HepG2 (cell line): ENCODE results near the gene SLC25A15. TPM values are rescaled to one million over a fixed set of nuclear protein-coding genes. Genes with fewer than 3 reads are reported as not detected.

ENCODE experiments used
- CREM ChIP-seq, 2 experiments: sonication (generic) in 1 of 2; formaldehyde crosslinking in 1 of 2; IDR thresholded peaks; 2 replicates each; pipeline versions ENCODE4 v1.4.0 to v1.6.1; 2016 to 2020; ENCODE audit warnings: antibody characterized with exemption in 1 of 2, mild to moderate bottlenecking in 1 of 2, missing genetic modification reagents in 1 of 2
- FOXM1 ChIP-seq: sonication (generic); formaldehyde crosslinking; IDR thresholded peaks from 2 replicates; pipeline ENCODE4 v1.5.0; 2020; ENCODE audit warnings: missing genetic modification reagents
- KDM1A ChIP-seq: IDR thresholded peaks from 2 replicates; pipeline ENCODE4 v1.6.1; 2016; ENCODE audit warnings: missing compliant biosample characterization
- MED13 ChIP-seq: sonication (generic); formaldehyde crosslinking; IDR thresholded peaks from 2 replicates; pipeline ENCODE4 v1.5.0; 2020; ENCODE audit warnings: missing genetic modification reagents
- PCBP2 ChIP-seq: fragments of 200-400 bp; formaldehyde crosslinking; optimal IDR thresholded peaks from 2 replicates; pipeline ENCODE3; 2018; ENCODE audit warnings: low read length, low read depth; ENCODE audit not compliant: poor library complexity, severe bottlenecking
- ZNF263 ChIP-seq: sonication (generic); formaldehyde crosslinking; IDR thresholded peaks from 2 replicates; pipeline ENCODE4 v1.4.0; 2020; ENCODE audit warnings: missing genetic modification reagents
- ZNF652 ChIP-seq: IDR thresholded peaks from 2 replicates; pipeline ENCODE4 v1.6.1; 2016; ENCODE audit warnings: low read depth, borderline replicate concordance
- ZNF713 ChIP-seq: sonication (generic); formaldehyde crosslinking; IDR thresholded peaks from 2 replicates; pipeline ENCODE4 v1.4.0; 2020; ENCODE audit warnings: mild to moderate bottlenecking, missing genetic modification reagents
- ZNF841 ChIP-seq: sonication (generic); formaldehyde crosslinking; IDR thresholded peaks from 2 replicates; pipeline ENCODE4 v1.8.1; 2023; ENCODE audit warnings: missing genetic modification reagents, borderline replicate concordance
- polyA plus RNA-seq, 8 experiments: library from polyadenylated mRNA; depleted of rRNA in 3 of 8; stranded (reverse) in 7 of 8; unstranded in 1 of 8; fragments of >200 nt; fragmentation: Illumina TruSeq in 4 of 8; extraction: Trizol in 4 of 8; gene quantifications; 2 replicates each; pipeline versions ENCODE4 v1.2.1 to v1.2.3, GENCODE V29; 2011 to 2016; ENCODE audit warnings: low read depth in 4 of 8, missing spikeins in 1 of 8, mixed read lengths in 1 of 8; ENCODE audit not compliant: insufficient read depth in 1 of 8
- total RNA-seq, 5 experiments: library from RNA; depleted of rRNA; stranded (reverse); fragments of >200 nt; fragmentation: Illumina TruSeq; extraction: Trizol; gene quantifications; 2 replicates each; pipeline ENCODE4 v1.2.3, GENCODE V29; 2016; ENCODE audit warnings: low read depth in 1 of 5
- TF ChIP-seq, protein P1 (sequence below): sonication (generic); formaldehyde crosslinking; IDR thresholded peaks from 2 replicates; pipeline ENCODE4 v1.5.0; 2020; ENCODE audit warnings: mild to moderate bottlenecking, missing genetic modification reagents, moderate library complexity
- TF ChIP-seq, protein P2 (sequence below): sonication (generic); formaldehyde crosslinking; IDR thresholded peaks from 2 replicates; pipeline ENCODE4 v1.4.0; 2020; ENCODE audit warnings: missing genetic modification reagents
- TF ChIP-seq, protein P3 (sequence below): sonication (generic); formaldehyde crosslinking; IDR thresholded peaks from 2 replicates; pipeline ENCODE4 v1.5.0; 2020; ENCODE audit warnings: mild to moderate bottlenecking, missing genetic modification reagents, borderline replicate concordance
- TF ChIP-seq, protein P4 (sequence below), 2 experiments: sonication (generic) in 1 of 2; formaldehyde crosslinking in 1 of 2; IDR thresholded peaks; 2 replicates each; pipeline versions ENCODE4 v1.4.0 to v1.6.1; 2018 to 2020; ENCODE audit warnings: missing genetic modification reagents in 2 of 2, borderline replicate concordance in 1 of 2, low read depth in 1 of 2, mild to moderate bottlenecking in 1 of 2, missing biosample characterization in 1 of 2
- TF ChIP-seq, protein P5 (sequence below): sonication (generic); formaldehyde crosslinking; IDR thresholded peaks from 2 replicates; pipeline ENCODE4 v1.4.0; 2020; ENCODE audit warnings: mild to moderate bottlenecking, missing genetic modification reagents
- TF ChIP-seq, protein P6 (sequence below): sonication (generic); formaldehyde crosslinking; IDR thresholded peaks from 2 replicates; pipeline ENCODE4 v1.4.0; 2020; ENCODE audit warnings: mild to moderate bottlenecking, missing genetic modification reagents

SLC25A15 gene
- total and polyA plus RNA-seq, 2 of the 13 experiments (the other 11 are each of a cell fraction or from before 2014, with no cell fraction given): 17.3 to 39.1 TPM

DNA sequence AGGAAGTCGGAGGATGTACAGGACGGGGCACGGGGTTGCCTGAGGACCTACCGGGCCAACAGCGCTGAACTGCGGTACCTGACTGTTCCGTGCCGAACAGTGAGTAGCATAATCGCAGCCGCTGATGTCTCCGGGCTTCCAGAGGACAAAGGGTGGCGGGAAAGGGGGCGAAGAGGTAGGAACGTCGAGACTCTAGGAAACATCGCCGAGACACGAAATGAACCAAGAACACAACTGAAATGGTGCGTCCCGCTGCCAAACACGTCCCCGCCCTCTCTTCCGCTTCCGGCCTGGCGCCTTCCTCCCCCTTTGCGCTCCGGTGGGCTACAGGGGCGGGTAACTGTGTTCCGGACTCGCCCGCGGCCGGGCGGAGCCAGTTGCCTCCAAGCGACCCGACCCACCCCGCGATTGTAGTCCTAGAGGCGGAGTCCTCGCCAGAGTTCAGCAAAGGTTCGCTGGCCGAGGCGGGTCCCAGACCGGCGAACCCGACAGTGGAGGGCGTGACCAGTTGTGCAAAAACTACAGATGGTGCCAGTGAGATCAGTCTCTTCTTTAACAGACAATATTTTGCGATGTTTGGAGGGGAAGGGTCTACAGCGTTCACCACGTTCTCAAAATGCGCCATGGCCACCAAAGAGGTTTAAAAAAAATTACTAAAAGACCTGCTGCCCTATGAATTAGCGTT is 18.3 kb upstream of the SLC25A15 start, which contains the start of gene MRPS31 (continued):
- TF ChIP-seq, protein P1, sequence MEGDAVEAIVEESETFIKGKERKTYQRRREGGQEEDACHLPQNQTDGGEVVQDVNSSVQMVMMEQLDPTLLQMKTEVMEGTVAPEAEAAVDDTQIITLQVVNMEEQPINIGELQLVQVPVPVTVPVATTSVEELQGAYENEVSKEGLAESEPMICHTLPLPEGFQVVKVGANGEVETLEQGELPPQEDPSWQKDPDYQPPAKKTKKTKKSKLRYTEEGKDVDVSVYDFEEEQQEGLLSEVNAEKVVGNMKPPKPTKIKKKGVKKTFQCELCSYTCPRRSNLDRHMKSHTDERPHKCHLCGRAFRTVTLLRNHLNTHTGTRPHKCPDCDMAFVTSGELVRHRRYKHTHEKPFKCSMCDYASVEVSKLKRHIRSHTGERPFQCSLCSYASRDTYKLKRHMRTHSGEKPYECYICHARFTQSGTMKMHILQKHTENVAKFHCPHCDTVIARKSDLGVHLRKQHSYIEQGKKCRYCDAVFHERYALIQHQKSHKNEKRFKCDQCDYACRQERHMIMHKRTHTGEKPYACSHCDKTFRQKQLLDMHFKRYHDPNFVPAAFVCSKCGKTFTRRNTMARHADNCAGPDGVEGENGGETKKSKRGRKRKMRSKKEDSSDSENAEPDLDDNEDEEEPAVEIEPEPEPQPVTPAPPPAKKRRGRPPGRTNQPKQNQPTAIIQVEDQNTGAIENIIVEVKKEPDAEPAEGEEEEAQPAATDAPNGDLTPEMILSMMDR: peak; percentile 44
- TF ChIP-seq, protein P2, sequence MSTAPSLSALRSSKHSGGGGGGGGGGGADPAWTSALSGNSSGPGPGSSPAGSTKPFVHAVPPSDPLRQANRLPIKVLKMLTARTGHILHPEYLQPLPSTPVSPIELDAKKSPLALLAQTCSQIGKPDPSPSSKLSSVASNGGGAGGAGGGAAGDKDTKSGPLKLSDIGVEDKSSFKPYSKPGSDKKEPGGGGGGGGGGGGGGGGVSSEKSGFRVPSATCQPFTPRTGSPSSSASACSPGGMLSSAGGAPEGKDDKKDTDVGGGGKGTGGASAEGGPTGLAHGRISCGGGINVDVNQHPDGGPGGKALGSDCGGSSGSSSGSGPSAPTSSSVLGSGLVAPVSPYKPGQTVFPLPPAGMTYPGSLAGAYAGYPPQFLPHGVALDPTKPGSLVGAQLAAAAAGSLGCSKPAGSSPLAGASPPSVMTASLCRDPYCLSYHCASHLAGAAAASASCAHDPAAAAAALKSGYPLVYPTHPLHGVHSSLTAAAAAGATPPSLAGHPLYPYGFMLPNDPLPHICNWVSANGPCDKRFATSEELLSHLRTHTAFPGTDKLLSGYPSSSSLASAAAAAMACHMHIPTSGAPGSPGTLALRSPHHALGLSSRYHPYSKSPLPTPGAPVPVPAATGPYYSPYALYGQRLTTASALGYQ (CRISPR knock-in tag): peak; percentile 78; the same call in 1 of the 2 replicates
- peak; percentile 60; the same call in 1 of the 2 replicates for TF ChIP-seq MED13 (CRISPR knock-in tag)
- TF ChIP-seq KDM1A (CRISPR knock-in tag): 0 out of 2 replicates have a peak, but pooled peaks have one; percentile 51
- peak; percentile 37; the same call in 1 of the 2 replicates for TF ChIP-seq FOXM1 (CRISPR knock-in tag)
- 0 out of 2 replicates have a peak, but pooled peaks have one; percentile 56 for TF ChIP-seq ZNF713 (CRISPR knock-in tag)
- peak; percentile 80; the same call in 1 of the 2 replicates for TF ChIP-seq ZNF652 (CRISPR knock-in tag)
- TF ChIP-seq ZNF263 (CRISPR knock-in tag): 0 out of 2 replicates have a peak, but pooled peaks have one; percentile 35
- TF ChIP-seq CREM (IDR thresholded peaks at IDR 0.05): peak; percentile 81
- TF ChIP-seq CREM (CRISPR knock-in tag; IDR thresholded peaks at IDR 0.05): no peak
- TF ChIP-seq, protein P3, sequence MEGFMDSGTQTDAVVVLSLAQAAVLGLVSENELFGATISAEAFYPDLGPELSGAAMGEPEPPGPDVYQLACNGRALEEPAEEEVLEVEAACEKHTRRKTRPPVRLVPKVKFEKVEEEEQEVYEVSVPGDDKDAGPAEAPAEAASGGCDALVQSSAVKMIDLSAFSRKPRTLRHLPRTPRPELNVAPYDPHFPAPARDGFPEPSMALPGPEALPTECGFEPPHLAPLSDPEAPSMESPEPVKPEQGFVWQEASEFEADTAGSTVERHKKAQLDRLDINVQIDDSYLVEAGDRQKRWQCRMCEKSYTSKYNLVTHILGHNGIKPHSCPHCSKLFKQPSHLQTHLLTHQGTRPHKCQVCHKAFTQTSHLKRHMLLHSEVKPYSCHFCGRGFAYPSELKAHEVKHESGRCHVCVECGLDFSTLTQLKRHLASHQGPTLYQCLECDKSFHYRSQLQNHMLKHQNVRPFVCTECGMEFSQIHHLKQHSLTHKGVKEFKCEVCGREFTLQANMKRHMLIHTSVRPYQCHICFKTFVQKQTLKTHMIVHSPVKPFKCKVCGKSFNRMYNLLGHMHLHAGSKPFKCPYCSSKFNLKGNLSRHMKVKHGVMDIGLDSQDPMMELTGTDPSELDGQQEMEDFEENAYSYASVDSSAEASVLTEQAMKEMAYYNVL (CRISPR knock-in tag): peak; percentile 82; the same call in 1 of the 2 replicates
- TF ChIP-seq, protein P4, sequence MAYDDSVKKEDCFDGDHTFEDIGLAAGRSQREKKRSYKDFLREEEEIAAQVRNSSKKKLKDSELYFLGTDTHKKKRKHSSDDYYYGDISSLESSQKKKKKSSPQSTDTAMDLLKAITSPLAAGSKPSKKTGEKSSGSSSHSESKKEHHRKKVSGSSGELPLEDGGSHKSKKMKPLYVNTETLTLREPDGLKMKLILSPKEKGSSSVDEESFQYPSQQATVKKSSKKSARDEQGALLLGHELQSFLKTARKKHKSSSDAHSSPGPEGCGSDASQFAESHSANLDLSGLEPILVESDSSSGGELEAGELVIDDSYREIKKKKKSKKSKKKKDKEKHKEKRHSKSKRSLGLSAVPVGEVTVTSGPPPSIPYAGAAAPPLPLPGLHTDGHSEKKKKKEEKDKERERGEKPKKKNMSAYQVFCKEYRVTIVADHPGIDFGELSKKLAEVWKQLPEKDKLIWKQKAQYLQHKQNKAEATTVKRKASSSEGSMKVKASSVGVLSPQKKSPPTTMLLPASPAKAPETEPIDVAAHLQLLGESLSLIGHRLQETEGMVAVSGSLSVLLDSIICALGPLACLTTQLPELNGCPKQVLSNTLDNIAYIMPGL (CRISPR knock-in tag; IDR thresholded peaks at IDR 0.05; ENCODE audit: borderline replicate concordance in 1 of 2, low read depth in 1 of 2): peak; percentile 94 to 96
- TF ChIP-seq, protein P5, sequence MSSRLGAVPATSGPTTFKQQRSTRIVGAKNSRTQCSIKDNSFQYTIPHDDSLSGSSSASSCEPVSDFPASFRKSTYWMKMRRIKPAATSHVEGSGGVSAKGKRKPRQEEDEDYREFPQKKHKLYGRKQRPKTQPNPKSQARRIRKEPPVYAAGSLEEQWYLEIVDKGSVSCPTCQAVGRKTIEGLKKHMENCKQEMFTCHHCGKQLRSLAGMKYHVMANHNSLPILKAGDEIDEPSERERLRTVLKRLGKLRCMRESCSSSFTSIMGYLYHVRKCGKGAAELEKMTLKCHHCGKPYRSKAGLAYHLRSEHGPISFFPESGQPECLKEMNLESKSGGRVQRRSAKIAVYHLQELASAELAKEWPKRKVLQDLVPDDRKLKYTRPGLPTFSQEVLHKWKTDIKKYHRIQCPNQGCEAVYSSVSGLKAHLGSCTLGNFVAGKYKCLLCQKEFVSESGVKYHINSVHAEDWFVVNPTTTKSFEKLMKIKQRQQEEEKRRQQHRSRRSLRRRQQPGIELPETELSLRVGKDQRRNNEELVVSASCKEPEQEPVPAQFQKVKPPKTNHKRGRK (CRISPR knock-in tag): no peak; the same call in 1 of the 2 replicates
- TF ChIP-seq, protein P6, sequence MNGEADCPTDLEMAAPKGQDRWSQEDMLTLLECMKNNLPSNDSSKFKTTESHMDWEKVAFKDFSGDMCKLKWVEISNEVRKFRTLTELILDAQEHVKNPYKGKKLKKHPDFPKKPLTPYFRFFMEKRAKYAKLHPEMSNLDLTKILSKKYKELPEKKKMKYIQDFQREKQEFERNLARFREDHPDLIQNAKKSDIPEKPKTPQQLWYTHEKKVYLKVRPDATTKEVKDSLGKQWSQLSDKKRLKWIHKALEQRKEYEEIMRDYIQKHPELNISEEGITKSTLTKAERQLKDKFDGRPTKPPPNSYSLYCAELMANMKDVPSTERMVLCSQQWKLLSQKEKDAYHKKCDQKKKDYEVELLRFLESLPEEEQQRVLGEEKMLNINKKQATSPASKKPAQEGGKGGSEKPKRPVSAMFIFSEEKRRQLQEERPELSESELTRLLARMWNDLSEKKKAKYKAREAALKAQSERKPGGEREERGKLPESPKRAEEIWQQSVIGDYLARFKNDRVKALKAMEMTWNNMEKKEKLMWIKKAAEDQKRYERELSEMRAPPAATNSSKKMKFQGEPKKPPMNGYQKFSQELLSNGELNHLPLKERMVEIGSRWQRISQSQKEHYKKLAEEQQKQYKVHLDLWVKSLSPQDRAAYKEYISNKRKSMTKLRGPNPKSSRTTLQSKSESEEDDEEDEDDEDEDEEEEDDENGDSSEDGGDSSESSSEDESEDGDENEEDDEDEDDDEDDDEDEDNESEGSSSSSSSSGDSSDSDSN: peak; percentile 92
- TF ChIP-seq PCBP2: no peak
- no peak for TF ChIP-seq ZNF841 (CRISPR knock-in tag)
